IMR-90 (cell line): ENCODE results near the gene PSME2.

Experiments
- BHLHE40 ChIP-seq: fragments of 150-350 bp; IDR thresholded peaks from 2 replicates; pipeline ENCODE4 v1.6.1; 2016; ENCODE audit warnings: mild to moderate bottlenecking, low read depth, low read length
- CHD1 ChIP-seq: IDR thresholded peaks from 2 replicates; pipeline ENCODE4 v1.6.1; 2012; ENCODE audit warnings: low read depth, low read length, improper control_type of control experiment
- CTCF ChIP-seq: conservative IDR thresholded peaks from 2 replicates; pipeline ENCODE4 v1.5.1; 2012; ENCODE audit warnings: mild to moderate bottlenecking, low read depth, low read length, improper control_type of control experiment
- ELK1 ChIP-seq: fragments of 150-350 bp; IDR thresholded peaks from 2 replicates; pipeline ENCODE4 v1.6.1; 2016; ENCODE audit warnings: low read depth, mild to moderate bottlenecking, low read length, moderate library complexity, borderline replicate concordance
- MAFK ChIP-seq: IDR thresholded peaks from 2 replicates; pipeline ENCODE4 v1.6.1; 2012; ENCODE audit warnings: low read depth, low read length, improper control_type of control experiment
- MXI1 ChIP-seq: IDR thresholded peaks from 2 replicates; pipeline ENCODE4 v1.6.1; 2012; ENCODE audit warnings: low read depth, mild to moderate bottlenecking, low read length, moderate library complexity, borderline replicate concordance
- POLR2A ChIP-seq: IDR thresholded peaks from 2 replicates; pipeline ENCODE4 v1.6.1; 2012; ENCODE audit warnings: mild to moderate bottlenecking, low read depth, low read length
- RAD21 ChIP-seq: IDR thresholded peaks from 2 replicates; pipeline ENCODE4 v1.6.1; 2012; ENCODE audit warnings: low read length, improper control_type of control experiment
- RFX5 ChIP-seq: IDR thresholded peaks from 2 replicates; pipeline ENCODE4 v1.8.0; 2012; ENCODE audit warnings: low read depth, mild to moderate bottlenecking, low read length, moderate library complexity
- SMC3 ChIP-seq: fragments of 150-350 bp; IDR thresholded peaks from 2 replicates; pipeline ENCODE4 v1.6.1; 2016; ENCODE audit warnings: low read depth, mild to moderate bottlenecking, antibody characterized with exemption, low read length, moderate library complexity
- USF2 ChIP-seq: fragments of 150-350 bp; IDR thresholded peaks from 2 replicates; pipeline ENCODE4 v1.6.1; 2017; ENCODE audit warnings: mild to moderate bottlenecking, antibody characterized with exemption, low read length, low read depth

GRCh38 chr14:24141097-24141880 lies 5.1 kb downstream of the PSME2 start, which contains the start of gene EMC9:
- TF ChIP-seq CTCF (peak; percentile 32), BHLHE40 (no peak), POLR2A (peak; percentile 84), USF2 (peak; percentile 91), SMC3 (no peak), ELK1 (no peak), CHD1 (no peak), MXI1 (peak; percentile 44; the same call in 1 of the 2 replicates), MAFK (0 out of 2 replicates have a peak, but pooled peaks have one; percentile 10), RAD21 (no peak), RFX5 (peak; percentile 78)
